WI38 (cell line): ENCODE results near the gene GPR39.

Experiments
- H3K4me3 ChIP-seq: 2 replicates; pipeline ENCODE4 v1.5.1; 2011; ENCODE audit warnings: low read depth, mild to moderate bottlenecking, control low read depth, low read length
- TF ChIP-seq, protein P1 (sequence below): IDR thresholded peaks from 2 replicates; pipeline ENCODE4 v1.5.1; 2012; ENCODE audit warnings: low read depth, mild to moderate bottlenecking, control low read depth, low read length

GPR39 gene

DNA sequence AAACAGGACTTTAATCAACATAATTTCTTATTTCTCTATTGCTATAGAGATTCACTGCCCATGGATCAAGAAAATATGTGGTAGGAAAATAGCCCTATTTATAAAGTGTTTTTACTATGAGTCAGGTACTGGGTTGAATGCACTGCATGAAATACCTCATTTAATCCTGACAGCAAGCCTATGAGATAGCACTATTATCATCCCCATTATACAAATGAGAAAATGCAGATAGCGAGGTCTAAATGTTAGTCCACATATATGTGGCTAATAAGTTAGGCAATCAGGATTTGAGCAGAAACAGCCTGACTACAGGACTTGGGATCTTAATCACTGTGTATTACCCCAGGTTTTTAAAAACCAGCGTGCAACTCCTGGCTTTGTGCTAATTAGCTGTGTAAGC, 261.9 kb downstream of the GPR39 start:
- TF ChIP-seq, protein P1, sequence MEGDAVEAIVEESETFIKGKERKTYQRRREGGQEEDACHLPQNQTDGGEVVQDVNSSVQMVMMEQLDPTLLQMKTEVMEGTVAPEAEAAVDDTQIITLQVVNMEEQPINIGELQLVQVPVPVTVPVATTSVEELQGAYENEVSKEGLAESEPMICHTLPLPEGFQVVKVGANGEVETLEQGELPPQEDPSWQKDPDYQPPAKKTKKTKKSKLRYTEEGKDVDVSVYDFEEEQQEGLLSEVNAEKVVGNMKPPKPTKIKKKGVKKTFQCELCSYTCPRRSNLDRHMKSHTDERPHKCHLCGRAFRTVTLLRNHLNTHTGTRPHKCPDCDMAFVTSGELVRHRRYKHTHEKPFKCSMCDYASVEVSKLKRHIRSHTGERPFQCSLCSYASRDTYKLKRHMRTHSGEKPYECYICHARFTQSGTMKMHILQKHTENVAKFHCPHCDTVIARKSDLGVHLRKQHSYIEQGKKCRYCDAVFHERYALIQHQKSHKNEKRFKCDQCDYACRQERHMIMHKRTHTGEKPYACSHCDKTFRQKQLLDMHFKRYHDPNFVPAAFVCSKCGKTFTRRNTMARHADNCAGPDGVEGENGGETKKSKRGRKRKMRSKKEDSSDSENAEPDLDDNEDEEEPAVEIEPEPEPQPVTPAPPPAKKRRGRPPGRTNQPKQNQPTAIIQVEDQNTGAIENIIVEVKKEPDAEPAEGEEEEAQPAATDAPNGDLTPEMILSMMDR: no peak
- H3K4me3 ChIP-seq: no peak overlapping the region

- H3K4me3 ChIP-seq: no peak overlapping the region
- TF ChIP-seq, protein P1: no peak
Measured at GRCh38 chr2:132680544-132680943, 263.9 kb downstream of the GPR39 start.

- TF ChIP-seq, protein P1: no peak
- H3K4me3 ChIP-seq: no peak overlapping the region
Measured at GRCh38 chr2:132681766-132682165, 265.2 kb downstream of the GPR39 start.

DNA sequence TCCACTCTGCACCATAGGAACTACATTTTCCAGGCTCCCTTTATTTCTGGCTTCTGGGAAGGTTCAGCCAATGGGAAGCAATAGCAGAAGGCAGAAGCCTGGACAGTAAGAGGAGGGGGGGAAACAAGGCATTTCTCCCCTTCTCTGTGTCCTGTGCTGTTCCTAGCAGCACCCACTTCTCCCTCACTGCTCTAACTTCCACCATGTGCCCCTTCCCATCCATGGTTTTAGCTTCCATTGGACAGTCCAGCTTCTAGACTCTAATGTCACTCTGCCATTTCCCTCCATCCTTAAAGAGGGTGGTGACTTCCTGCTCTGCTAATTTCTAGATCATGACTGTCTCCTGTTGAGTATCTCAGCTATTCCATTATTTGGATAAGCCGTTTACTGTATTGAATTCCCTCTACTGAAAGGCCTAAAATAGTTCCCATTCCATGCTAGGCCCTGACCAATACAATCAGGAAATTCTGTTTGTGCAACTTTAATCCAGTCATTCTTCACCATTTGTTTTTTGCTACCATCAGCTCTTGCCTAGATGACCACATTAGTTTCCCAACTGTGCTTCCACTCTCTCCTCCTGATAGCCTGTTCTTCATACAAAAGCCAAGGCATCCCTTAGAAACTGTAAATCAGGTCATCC, 274.2 kb downstream of the GPR39 start:
- TF ChIP-seq, protein P1: no peak
- H3K4me3 ChIP-seq: no peak overlapping the region

- TF ChIP-seq, protein P1: no peak
Measured at GRCh38 chr2:132691556-132691955, 275.0 kb downstream of the GPR39 start.

GRCh38 chr2:132692816-132693215, 276.2 kb downstream of the GPR39 start:
- TF ChIP-seq, protein P1: no peak
- H3K4me3 ChIP-seq: no peak overlapping the region

More at GRCh38 chr2:132691556-132691955, 275.0 kb downstream of the GPR39 start:
- no peak overlapping the region for H3K4me3 ChIP-seq
